HG02623 (cell line): ENCODE results near the gene BRD3OS.

Experiments used
- ATAC-seq: cut with Tn5 transposase; IDR thresholded peaks from one replicate; pipeline ENCODE4 v1.9.1; 2021; ENCODE audit warnings: moderate library complexity; ENCODE audit not compliant: unreplicated experiment

Gene BRD3OS

DNA sequence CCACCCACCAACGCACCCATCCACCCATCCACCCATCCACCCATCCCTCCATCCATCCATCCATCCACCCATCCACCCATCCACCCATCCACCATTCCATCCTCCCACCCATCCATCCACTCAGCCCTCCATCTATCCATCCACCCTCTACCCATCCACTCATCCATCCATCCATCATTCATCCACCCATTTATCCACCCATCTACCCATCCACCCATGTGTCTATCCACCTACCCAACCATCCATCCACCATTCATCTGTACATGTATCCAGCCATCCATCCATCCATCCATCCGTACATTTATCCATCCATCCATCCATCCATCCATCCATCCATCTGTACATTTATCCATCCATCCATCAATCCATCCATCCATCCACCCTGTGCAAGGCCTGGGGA, 22.0 kb upstream of the BRD3OS start:
- no peak for ATAC-seq

DNA sequence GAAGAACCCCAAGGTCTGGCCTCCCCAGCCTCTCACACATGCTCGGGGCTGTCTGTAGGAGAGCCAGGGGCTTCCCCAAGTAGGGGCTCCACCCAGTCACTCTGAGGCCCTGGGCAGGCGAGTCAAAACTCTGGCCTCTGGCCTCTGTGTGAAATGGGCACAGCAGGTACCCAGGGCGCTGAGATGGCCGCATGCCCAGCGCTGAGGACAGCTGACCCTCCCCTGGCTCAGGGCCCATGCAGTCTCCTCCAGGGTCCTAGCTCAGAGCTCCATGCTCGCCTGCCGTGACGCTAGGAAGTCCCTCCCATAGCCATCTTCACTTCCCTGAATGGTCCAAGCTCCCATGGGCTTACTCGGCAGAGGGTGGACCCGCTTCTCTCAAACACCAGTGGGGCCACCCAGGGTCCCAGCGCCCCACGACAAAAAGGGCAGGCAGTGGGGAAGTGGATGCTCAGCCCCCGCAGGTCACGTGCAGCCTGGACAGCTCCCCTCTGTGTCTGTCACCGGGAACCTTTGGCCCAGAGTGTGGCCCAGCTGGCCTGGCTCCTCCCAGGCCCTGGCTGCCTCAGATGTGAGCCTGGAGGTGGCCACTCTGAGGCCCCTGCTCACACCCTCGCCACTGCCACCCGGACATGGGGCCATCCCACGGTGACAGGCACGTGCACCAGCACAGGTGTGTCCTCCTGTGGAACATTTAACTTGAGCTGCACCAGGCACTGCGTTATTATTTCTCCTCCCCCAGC, 21.0 kb upstream of the BRD3OS start:
- ATAC-seq: no peak

DNA sequence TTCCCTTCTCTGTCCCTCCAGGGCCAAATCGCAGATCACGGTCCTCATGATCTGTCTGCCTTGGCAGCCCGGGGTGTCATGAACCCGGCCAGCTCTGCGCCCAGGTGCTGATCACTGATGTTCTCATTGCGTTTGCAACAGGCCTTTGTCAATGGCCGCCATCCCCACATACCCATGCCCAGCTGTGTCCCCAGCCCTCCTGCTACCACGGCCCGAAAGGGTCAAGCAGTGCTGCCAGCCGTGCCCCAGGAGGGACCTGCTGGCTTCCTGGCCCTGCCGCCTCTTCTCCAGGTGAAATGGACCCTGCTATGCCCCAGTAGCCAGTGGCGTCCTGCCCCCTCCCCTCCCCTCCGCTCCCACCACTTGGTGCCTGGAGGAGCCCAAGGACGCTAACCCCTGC, 20.4 kb upstream of the BRD3OS start:
- ATAC-seq: no peak

DNA sequence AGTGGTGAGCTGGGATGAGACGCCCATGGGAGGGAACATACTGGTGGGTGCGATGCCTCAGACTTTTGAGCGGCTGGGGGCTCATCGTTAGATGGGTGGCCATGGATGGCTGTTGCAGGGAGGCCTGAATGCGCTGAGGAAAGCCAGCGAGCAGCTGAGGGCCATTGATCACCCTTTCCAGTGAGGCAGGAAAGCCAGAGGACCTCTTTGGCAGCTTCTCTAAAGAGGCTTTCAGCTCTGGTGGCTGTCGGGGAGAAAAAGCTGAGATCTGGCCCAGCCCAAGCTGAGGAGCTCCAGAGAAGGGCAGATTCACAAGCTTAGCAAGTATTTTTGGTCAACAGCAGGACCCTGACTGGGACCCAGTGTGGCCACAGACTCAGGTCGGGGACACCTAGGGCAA, 19.9 kb upstream of the BRD3OS start:
- ATAC-seq: no peak

DNA sequence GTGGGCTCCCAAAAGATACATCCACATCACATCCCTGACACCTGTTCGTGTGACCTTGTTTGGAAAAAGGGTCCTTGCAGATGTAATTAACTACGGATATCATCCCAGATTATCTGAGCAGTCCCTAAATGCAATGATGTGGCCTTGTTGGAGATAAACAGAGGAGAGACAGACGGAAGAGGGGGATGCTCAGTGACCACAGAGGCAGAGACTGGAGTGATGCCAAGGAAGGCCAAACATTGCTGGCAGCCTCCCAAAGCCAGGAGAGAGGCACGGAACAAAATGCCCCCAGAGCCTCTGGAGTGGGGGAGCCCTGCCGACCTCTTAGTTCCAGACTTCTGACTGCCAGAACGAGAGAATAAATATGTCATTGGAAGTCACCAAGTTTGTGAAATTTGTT, 18.1 kb upstream of the BRD3OS start:
- ATAC-seq: no peak

DNA sequence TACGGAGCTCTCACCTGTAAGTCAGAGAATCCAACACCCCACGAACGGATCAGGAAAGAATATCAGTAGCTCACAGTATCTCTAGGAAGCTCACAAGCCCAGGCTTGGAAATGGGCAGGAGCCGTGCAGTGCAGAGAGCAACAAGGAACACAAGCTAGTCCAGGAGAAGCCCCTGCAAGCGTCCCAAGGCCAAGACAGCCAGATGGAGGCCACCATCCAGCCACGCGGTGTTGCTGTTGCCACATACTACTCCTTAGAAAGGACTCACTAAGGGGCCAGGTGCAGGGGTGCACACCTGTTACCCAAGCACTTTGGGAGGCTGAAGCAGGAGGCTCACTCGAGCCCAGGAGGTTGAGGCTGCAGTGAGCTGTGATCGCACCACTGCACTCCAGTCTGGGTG, 17.7 kb upstream of the BRD3OS start:
- ATAC-seq: no peak

DNA sequence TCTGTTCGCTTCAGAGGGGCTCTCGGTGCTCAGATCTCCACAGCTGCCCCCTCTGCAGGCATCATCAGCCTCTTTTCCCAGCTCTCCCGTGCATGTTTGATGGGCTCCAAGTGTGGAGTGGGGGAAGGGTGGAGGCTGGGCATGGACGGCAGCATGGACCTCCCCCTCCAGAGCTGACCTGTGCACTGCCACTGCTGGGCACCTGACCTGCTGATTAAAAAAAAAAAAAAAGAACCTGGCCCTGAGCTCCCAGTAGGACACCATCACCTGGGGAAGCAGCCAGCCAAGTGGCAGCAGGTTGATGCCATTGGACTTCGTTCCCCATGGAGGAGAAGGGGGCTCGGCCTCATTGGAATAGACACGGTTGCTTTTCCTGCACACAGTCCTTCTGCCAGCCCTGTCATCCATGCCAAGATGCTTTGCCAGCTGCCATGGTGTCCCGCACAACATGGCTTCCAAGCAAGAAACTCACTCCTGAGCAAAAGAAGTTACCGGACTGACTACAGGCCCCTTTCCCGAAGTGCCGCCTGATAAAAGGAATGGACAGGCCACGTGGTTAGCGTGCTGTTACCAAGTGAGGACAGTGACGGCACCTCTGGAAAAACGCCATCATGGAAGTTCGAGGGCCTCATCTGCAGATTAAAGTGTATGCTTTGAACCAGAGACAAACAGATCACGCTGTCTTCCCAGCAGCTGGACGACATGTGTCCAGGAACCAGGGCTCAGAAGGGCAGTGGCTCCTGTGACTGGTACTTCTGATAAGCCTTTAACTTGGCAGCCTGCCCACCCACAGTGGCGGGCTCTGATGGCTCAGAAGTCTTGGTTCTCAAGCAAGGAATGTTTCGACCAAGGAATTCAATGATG, 14.7 kb upstream of the BRD3OS start:
- ATAC-seq: no peak

DNA sequence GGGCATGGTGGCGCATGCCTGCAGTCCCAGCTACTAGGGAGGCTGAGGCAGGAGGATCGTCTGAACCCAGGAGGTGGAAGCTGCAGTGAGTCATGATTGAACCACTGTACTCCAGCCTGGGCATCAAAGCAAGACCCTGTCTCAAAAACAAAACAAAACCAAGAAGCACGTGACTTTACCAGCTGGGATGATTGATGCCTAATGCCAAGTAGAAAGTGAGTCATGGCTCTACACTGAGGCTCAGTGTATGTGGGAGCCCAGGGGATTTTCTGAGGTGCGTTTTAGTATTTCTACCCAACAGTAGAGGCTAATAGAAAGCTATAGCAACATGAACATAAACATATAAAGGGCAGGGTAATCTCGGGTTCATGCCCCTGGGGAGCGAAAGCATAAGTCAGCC, 13.9 kb upstream of the BRD3OS start:
- no peak for ATAC-seq

DNA sequence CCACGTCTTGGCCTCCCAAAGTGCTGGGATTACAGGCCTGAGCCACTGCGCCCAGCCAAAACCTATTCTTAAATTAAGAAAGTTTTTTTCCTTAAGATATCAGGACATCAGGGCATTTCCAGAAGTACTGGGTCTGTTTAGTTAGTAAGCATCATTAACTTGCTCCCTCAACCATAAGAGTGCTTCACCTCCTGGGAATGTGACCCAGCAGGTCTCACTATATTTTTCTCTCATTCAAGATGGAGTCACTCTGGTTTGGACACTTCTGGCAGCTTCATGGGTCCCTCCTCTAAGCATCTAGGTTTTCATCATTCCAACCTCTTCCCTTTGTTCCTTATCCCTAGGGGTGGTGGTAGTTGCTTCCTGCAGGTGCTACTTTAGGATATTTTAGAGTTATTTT, 10.3 kb upstream of the BRD3OS start:
- ATAC-seq: no peak

DNA sequence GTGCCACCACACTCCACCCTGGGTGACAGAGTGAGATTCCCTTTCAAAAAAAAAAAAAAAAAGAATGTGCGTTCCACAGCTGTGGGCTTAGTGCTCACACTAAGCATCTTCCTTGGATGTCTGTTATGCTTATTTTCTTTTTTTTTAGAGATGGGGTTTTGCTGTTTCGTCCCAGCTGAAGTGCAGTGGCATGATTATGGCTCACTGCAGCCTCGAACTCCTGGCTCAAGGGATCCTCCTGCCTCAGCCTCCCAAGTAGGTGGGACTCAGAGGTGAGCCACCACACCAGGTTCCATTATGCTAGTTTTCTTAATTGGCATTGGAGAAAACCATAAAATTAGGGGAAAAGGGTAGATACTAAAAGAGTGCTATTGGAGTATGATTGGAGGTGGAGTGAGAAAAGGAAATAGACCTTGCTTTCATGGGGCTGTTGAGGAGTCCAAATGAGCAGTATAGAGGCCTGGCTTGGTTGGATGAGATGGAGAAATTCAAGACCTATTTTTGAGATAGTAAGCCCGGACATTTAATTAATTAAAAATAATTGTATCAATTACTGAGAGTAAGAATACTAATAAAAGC, 978 bp upstream of the BRD3OS start:
- no peak for ATAC-seq

DNA sequence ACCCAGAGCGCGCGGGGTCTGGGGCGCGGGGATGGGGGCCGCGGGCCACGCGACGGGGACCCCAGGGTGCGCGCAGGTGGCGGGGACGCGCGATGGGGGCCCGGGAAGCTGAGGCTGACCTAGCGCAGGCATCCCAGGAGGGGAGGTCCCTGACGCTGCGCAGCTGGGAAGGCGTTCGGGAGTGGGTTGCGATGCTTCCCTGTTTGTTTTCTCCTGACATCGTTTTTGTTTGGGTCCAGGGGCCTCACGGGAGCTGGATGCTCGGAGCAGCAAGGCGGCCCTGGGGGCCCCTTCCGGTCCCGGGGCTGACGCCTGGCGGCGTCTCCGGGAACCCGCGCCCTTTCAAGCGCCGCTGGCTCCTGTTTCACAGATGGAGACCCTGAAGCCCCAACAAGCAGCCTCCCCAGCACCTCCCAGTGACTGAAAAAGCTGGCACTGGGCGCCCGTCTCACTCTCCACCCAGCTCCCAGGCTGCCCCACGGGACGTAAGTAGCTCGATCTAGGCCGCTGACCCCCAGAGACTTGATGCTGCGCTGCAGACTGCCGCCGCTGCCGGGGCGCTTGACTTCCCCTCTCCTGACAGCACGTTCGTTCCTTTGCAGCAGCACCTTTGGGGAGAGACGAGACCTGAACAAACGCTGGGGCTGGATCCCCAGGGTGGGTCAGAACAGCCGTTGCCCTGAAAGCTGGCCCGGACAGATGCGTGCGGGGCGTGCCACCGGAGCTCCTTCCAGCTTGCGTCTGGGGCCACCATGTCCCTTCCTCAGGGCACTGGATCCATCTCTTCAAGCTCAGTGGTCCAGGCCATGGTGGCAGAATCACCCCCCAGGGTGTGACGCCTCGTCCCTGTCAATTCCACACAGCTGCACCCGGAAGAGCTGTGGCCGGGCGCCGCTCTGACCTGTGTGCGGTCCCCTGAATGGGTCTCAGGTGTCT, 593 bp downstream of the BRD3OS start:
- ATAC-seq: peak; percentile 27

DNA sequence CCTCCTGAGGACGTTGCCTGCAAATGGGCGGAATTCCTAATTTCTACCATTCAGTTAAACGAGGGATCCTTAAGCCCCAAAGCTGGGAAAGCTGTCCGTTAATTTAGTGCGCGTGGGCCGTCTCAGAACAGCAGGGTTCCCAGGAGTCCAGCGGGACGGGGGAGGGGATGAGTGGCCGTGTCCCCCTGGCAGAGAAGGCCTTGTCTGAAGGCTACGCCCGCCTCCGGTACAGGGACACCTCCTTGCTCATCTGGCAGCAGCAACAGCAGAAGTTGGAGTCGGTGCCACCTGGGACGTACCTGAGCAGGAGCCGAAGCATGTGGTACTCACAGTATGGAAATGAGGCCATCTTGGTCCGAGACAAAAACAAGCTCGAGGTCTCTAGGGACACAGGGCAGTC, 1.3 kb downstream of the BRD3OS start:
- no peak for ATAC-seq

DNA sequence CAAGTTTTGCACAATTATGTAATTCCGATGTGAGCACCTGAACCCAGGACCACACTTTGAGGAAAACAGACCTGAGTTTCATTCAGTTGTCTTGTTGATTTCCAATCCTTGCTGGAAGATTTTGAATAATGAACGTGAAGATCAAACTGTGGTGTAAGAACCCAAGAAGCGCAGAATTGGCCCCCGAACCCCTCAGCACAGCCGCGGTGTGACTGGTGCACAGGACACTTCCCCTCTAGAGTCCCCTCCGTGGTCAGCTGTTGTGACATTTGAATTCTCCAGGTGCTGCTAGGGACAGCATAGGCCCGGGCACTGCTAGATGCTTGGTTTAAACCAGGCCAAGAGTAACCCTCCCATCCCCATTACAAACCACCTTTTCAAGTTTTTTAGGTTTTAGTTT, 1.7 kb downstream of the BRD3OS start:
- ATAC-seq: no peak

DNA sequence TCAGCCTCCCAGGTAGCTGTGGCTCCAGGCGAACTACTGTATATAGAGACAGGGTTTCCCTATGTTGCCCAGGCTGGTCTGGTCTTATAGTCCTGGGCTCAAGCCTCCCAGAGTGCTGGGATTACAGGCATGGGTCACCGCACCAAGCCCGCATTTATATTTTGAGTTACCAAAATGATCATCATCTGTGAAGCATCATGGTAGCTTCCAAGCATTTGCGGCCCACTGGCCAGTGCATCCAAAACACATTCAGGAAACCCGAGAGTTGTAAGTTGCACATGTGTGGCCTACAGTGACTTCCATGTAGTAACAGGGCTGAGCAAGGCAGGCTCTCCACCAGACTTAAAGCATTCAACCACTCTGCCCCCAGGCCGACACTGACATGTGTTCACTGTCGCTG, 2.3 kb downstream of the BRD3OS start:
- no peak for ATAC-seq

DNA sequence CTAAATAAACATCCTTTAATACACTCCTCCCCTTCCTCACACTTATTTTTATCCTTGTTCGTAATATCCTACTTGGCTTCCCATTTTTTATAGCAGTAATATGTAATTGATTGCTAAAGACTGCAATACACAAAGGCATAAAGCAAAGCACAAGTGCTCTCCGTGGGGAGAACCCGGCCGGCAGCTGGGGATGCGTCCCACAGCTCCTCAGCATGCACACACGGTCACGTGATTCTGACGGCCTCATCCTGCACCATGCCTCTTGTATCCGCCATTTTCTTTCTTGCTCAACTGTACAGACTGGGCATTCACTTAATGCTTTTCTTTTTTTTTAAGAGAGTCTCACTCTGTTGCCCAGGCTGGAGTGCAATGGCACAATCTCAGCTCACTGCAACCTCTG, 2.8 kb downstream of the BRD3OS start:
- no peak for ATAC-seq

DNA sequence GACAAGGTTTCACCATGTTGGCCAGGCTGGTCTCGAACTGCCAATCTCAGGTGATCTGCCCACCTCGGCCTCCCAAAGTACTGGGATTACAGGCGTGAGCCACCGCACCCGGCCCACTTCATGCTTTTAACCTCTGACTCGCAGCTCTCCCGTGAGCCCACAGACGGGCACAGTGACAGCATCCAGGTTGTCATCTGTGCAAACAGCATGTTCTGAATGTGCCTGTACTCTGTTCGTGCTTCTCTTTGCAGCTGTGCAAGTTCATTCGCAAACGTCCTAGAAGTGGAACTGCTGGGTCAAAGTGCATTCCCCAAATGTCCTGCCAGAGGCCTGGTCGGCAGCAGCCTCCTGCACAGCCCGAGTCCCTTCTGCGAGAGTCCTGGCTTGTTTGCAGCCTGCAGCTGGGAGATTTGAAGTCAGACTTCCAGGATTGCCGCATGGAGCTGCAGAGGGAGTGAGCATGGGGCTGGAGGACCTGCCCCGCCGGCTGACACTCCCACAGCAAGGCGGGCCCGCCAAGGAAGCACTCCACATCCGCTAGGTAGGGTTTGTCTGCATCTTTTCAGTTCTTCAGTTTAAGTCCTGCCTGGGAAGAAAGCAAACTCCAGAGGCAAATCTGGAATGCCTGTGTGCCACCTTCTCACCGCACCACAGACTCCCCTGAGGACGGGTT, 3.4 kb downstream of the BRD3OS start:
- ATAC-seq: no peak

DNA sequence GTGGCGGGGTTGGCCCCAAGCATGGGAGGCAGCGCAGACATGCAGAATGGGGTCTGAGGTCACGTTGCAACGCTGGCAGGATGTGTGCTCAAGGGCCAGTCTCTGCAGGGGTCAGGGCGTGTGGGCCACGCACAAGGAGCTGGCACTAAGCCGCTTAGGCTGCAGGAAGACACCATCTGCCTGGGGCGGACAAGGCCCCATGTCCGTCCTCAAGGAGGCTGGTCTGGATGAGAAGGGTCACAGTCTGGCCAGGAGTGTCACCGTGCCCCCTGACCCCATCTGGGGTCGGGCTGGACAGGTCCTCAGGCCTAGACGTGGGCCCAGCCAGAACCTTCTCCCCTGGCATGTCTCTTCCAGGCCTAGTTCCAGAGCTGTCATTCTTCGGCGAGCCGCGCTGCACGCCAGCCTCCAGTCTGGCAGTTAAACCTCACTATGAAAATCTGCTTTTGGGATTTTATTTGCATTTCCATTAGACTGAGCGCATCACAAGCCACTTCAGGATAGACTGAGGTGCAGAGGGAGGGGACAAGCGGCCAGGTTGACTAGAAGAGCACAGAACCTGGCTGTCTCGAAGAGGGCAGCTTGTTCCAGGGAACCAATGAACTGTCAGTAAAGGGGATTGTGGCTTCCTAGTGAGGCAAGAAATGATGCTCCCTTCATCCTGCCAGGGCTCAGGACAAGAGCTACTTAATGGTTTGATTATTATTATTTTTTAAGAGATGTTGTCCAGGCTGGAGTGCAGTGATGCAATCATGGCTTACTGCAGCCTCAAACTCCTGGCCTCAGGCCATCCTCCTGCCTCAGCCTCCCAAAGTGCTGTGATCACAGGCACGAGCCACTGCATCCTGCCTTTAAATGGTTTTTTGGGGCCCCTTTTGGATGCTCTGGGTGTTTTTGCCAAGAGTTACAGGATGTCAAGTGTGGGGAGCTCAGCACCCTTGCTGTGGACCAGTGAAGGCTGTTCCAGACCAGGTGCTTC, 4.3 kb downstream of the BRD3OS start:
- ATAC-seq: no peak

DNA sequence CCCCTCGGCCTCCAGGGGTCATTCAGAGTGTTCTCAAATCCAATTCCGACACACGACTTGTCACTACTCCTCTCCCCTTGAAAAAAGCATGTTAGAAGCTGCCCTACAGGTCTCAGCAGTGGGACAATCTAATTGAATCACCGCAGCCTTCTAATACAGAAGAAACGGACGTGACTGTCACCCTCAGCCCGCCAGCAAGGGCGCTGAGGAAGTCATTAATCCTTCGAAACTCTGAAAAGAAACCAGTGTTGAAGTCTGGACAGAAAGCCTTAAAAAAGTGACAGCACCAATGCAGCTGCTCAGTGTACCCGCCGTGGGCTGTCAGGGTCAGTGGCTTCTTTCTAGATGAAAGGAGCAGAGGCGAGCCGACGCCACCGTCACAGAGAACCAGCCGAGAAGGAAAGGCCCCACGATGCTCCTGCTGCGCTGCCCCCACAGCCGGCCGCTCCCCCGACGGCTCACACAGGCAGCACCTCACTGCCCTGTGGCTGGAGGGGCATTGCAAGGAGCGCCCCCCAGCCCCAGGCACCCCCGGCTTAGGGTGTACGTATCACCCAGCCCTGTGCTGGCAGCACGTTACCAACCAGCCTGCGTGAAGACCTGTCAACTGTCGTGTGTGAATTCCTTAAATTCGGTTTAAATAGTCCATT, 5.7 kb downstream of the BRD3OS start:
- no peak for ATAC-seq

DNA sequence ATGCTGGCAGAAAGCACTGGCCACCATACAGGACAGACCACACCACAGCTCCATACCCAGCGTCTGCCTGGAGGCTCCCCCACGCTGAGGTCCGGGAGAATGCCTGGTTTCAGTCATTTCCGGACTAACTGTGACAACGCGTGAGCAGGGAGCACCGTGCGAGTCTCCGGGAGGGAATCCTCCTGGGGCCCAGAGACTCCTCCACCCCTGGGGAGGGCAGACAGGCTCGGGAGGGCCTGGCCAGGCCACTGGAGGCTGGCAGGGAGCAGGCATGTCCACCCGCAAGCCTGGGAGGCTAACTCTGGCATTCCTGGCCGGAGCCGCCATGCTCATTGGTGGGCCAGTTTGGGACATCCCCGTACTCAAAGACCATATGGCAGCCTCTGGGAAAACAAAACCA, 6.5 kb downstream of the BRD3OS start:
- ATAC-seq: no peak
